ENCODE results near the gene ATP6V1C2.
"Not testable (repeated sequence)": the region's sequence is repeated elsewhere in the genome, so short reads cannot be mapped to it uniquely, and the experiment has no call there.

ATP6V1C2 gene

GRCh38 chr2:10786240-10786982, 65.0 kb downstream of the ATP6V1C2 start:
- no peak for DNase-seq (ENCODE audit: low read depth)

GRCh38 chr2:10787176-10787968, 65.9 kb downstream of the ATP6V1C2 start:
- DNase-seq (ENCODE audit: low read depth), result no peak

DNA sequence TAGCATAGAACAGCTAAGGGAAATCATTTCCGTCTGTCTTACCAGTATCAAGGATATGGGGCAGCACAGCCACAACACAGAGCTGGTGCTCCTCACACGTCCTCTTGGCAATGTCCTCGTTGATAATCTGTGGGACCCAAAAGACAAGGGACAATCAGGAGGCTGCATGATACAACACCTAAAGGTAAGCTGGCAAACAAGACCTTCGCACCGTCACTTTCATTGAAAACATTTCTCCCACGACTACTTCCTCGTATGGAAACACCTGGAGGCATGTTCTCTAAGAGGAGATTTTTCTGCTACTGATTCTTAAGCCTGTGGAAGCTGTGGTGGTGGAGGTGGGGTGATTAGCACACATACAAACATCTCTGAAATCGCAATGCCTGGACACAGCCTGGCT, 67.4 kb downstream of the ATP6V1C2 start:
- DNase-seq (ENCODE audit: low read depth), result no peak

DNA sequence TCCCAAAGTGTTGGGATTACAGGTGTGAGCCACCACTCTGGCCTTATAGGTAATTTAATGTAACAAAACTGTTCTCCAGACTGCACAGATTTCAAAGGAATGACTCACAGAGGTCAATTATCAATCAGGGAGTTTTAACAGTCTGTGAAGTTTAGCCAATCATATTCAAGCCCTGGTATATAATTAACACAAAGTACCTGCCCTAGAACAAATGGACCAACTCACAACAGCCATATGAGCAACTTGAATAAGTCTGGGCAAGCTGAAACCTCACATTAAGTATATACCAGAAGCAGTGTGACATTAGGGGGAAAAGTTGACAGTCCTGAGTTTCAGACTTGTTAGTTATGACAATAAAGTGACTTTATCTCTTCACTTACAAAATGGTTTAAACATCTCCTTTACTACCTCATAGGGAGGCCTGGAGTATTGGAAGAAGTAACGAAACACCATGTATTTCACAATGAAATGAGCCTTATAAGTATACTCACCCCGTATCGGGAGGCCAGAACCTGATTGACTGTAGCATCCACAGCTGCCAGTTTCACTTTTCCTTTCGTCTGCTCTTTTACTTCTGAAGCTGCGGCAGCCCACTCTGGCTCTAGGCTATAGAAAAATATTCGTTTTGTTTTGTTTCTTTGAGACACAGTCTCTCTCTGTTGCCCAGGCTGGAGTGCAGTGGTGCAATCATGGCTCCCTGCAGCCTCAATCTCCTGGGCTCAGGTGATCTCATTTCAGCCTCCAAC, 69.0 kb downstream of the ATP6V1C2 start:
- no peak for DNase-seq (ENCODE audit: low read depth)

DNA sequence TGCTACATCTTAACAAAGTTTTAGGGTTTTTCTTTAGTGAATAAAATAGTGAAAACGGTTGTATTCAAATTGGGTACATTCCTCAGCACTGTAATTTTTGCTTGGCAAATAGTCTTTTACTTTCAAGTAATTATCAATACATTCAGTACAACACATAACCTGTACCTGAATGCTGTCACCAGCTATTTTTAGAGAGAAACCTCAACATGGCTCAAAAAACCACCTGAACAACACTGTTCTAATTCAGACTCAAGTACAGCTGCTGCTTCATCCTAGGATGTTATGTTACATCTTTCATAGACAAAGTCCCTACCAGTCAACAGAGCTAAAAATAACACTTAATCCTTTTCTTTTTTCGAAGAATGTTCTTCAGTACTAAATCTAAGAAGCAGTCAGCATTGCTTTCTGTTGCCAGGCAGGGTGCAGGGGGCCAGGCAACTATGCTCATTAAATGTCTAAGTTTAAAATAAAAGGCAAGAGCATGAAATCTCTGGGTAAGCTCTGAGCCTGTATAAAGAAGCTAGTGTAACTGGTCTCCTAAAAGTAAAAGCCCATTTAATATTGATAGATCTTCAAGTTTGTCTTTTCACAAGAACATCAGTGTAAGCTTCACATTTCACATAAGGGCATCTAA, 70.7 kb downstream of the ATP6V1C2 start:
- no peak for DNase-seq (ENCODE audit: low read depth)

DNA sequence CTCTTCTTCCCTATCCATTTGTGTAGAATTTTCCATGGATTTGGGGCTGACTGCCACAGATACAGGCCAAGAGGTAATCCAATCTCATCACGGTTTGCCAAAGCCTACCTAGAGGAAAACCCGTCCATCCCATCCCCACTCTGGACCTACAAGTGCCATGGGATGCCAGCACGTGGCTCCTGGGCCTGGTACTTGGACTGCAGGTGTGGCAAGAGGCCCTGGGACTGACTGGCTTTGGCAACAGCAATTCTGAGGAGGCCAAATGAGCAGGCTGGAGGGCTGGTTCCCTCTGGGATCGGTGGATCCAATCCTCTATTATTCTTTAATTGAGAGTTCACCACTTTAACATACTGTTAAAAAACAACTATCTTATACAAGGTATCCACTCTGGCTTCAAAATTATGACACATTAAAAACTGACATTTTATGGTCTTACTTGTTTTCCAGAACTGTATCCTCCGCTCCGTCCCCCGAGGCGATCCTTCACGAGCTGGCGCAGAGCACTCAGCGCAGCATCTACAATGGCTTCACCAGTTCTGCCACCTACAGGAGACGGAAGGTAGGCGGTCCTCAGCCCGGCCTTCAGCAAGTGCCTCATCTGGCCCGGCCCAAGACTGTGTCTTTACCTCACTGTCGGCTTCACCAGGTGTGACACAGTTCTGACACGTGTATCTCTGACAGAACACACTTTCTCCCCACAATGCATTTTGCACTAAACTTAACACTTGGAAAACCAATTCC, 71.4 kb downstream of the ATP6V1C2 start:
- DNase-seq (ENCODE audit: low read depth), result no peak

DNA sequence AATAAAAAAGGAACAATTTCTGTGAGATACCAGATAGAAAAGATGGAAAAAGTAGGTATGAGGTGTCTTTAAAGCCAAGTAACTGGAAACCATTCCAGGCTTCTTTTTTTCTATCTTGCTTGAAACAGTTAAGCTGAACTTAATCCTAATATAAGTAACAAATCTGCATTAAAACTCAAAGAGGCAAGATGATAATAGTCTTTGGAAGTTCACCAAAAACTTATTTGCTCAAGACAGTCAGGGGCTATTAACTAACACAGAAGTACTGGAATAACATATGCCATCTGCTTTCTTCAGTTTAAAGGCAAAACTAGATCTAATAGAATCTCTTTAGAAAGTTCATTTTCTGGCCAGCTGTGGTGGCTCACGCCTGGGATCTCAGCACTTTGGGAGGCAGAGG, 72.4 kb downstream of the ATP6V1C2 start:
- DNase-seq (ENCODE audit: low read depth), result no peak

GRCh38 chr2:10794876-10795275, 73.4 kb downstream of the ATP6V1C2 start:
- DNase-seq (ENCODE audit: low read depth), result no peak

- no peak for DNase-seq (ENCODE audit: low read depth)
Observed at GRCh38 chr2:10795508-10796046, 74.1 kb downstream of the ATP6V1C2 start.

- DNase-seq (ENCODE audit: low read depth), result no peak
Observed at GRCh38 chr2:10796703-10797102, 75.3 kb downstream of the ATP6V1C2 start.

- no peak for DNase-seq (ENCODE audit: low read depth)
Observed at GRCh38 chr2:10798783-10799182, 77.4 kb downstream of the ATP6V1C2 start.

DNA sequence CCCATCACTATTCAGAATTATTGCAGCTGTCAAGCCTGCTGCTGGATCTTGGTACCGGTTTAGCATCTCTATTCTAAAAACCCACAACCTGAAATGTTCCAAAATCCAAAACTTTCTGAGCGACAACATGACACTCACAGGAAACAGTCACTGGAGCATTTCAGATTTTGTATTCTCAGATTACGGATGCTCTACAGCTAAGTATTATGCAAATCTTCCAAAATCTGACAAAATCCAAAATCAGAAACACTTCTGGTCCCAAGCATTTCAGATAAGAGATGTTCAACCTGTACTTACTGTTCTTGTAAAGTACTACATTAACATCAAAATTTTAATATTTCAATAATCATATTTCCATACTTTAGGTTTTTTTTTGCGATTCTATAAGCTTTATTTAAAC, 78.7 kb downstream of the ATP6V1C2 start:
- no peak for DNase-seq (ENCODE audit: low read depth)

- DNase-seq (ENCODE audit: low read depth), result no peak
Observed at GRCh38 chr2:10802657-10803056, 81.2 kb downstream of the ATP6V1C2 start.

DNA sequence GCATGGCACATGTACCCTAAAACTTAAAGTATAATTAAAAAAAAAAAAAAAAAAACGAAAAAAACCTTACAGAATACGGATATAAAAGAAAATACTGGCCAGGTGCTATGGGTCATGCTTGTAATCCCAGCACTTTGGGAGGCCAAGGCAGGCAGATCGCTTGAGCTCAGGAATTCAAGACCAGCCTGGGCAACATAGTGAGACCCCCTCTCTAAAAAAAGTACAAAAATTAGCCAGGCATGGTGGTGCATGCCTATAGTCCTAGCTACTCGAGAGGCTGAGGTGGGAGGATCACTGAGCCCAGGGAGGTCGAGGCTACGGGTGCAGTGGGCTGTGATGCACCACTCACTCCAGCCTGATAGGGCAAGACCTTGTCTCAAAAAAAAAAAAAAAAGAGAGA, 84.6 kb downstream of the ATP6V1C2 start:
- not testable (repeated sequence) for DNase-seq (ENCODE audit: low read depth)

DNA sequence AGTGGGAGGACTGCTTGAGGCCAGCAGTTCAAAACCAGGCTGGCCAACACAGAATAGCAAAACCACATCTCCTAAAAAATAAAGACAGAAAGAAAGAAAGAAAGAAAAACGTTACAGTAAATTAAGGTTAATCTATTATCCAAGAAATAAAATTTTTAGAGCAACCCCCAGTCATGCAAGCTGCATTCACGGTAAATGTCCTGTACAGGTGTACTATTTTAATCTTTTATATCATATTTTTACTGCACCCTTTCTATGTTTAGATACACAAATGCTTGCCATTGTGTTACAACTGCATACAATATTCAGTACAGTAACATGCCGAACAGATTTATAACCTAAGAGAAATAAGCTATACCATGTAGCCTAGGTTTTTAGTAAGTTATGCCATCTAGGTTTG, 85.1 kb downstream of the ATP6V1C2 start:
- DNase-seq (ENCODE audit: low read depth), result no peak

GRCh38 chr2:10810202-10811161, 89.1 kb downstream of the ATP6V1C2 start:
- no peak for DNase-seq (ENCODE audit: low read depth)

DNA sequence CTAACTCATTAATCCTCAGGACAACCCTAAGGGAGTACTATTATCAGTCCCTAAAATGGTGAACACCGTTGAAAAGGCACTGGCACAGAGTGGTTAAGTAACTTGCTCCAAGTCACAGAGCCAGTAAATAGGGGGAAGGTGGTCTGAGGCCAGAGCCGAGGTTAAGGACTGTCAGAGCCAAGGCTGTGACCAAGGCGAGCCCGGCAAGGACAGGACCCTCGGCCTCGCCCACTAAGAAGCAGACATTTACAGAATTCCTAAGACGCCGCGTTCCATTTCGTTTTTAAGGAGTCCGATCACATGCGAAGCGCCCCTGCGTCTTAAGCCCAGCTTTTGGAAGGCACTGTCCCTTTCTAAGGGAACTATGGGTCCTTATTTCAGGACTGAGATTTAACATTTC, 90.1 kb downstream of the ATP6V1C2 start:
- no peak for DNase-seq (ENCODE audit: low read depth)

- DNase-seq (ENCODE audit: low read depth), result peak; percentile 93
Observed at GRCh38 chr2:10812362-10813162, 91.1 kb downstream of the ATP6V1C2 start, which contains the start of gene PDIA6. TSS of gene PDIA6 (minus strand) at chr2:10812785. CDS start at chr2:10812696, 89 bp downstream.

Data from GM04504 (cell line).